Fibroblast of skin of scalp (primary cell): ENCODE results near the gene PADI1.

Experiments used
- DNase-seq: peaks from one replicate; pipeline ENCODE4 v3.0.0-alpha.2; 2013

PADI1 gene

GRCh38 chr1:17181781-17182464, 23.0 kb upstream of the PADI1 start:
- peak; percentile 14 for DNase-seq

- DNase-seq, result no peak
Measured at GRCh38 chr1:17183388-17184160, 21.4 kb upstream of the PADI1 start.

GRCh38 chr1:17184161-17184665, 20.7 kb upstream of the PADI1 start:
- DNase-seq, result no peak

GRCh38 chr1:17184822-17185484, 20.0 kb upstream of the PADI1 start:
- DNase-seq, result no peak

GRCh38 chr1:17185485-17185860, 19.5 kb upstream of the PADI1 start:
- DNase-seq, result no peak

- no peak for DNase-seq
Measured at GRCh38 chr1:17186216-17186909, 18.6 kb upstream of the PADI1 start.

GRCh38 chr1:17187051-17187450, 17.9 kb upstream of the PADI1 start:
- DNase-seq, result no peak

GRCh38 chr1:17188217-17188616, 16.7 kb upstream of the PADI1 start:
- DNase-seq, result no peak

- no peak for DNase-seq
Measured at GRCh38 chr1:17188889-17189631, 15.9 kb upstream of the PADI1 start.

GRCh38 chr1:17189632-17189990, 15.3 kb upstream of the PADI1 start:
- DNase-seq, result peak; percentile 74

- peak; percentile 99 for DNase-seq
Measured at GRCh38 chr1:17190010-17190995, 14.6 kb upstream of the PADI1 start.

- DNase-seq, result no peak
Measured at GRCh38 chr1:17191990-17192242, 13.0 kb upstream of the PADI1 start.

GRCh38 chr1:17192394-17193221, 12.3 kb upstream of the PADI1 start:
- peak; percentile 33 for DNase-seq

GRCh38 chr1:17193222-17194132, 11.5 kb upstream of the PADI1 start:
- no peak for DNase-seq

GRCh38 chr1:17194133-17194475, 10.8 kb upstream of the PADI1 start:
- DNase-seq, result no peak

- no peak for DNase-seq
Measured at GRCh38 chr1:17194615-17195528, 10.1 kb upstream of the PADI1 start.

GRCh38 chr1:17195731-17196130, 9.2 kb upstream of the PADI1 start:
- no peak for DNase-seq
